Stimulated activated naive CD8-positive, alpha-beta T cell treated with anti-CD3 and anti-CD28 coated beads, Interleukin-15, Interleukin-2, amounts not matched to agents 100 ng/mL and 50 ng/mL, for 24 hours (primary cell): Measurements from ENCODE around the gene PPP1CB.
"Not testable (repeated sequence)": the region's sequence is repeated elsewhere in the genome, so short reads cannot be mapped to it uniquely, and the experiment has no call there.

Source experiments
- H3K27ac Mint-ChIP-seq: one replicate; pipeline ENCODE4 v1.8.0; 2021; ENCODE audit warnings: mild to moderate bottlenecking, mixed read lengths
- H3K27me3 Mint-ChIP-seq: one replicate; pipeline ENCODE4 v1.8.0; 2021; ENCODE audit warnings: mixed read lengths
- H3K36me3 Mint-ChIP-seq: one replicate; pipeline ENCODE4 v1.8.0; 2021; ENCODE audit warnings: low read depth, mixed read lengths
- H3K4me1 Mint-ChIP-seq: one replicate; pipeline ENCODE4 v1.8.0; 2021; ENCODE audit warnings: low read depth, mixed read lengths
- H3K4me3 Mint-ChIP-seq: one replicate; pipeline ENCODE4 v1.8.0; 2021; ENCODE audit warnings: mild to moderate bottlenecking, mixed read lengths
- H3K9me3 Mint-ChIP-seq: one replicate; pipeline ENCODE4 v1.8.0; 2021; ENCODE audit warnings: mixed read lengths

The PPP1CB gene

GRCh38 chr2:28726177-28726576, 25.5 kb upstream of the PPP1CB start:
- H3K27ac Mint-ChIP-seq, result no peak overlapping the region
- peaks cover 4% of the 10 kb centered on the region for H3K4me1 Mint-ChIP-seq
- H3K36me3 Mint-ChIP-seq, result no peaks in the 10 kb centered on the region
- no peaks in the 10 kb centered on the region for H3K9me3 Mint-ChIP-seq
- no peak overlapping the region for H3K4me3 Mint-ChIP-seq
- no peaks in the 10 kb centered on the region for H3K27me3 Mint-ChIP-seq

DNA sequence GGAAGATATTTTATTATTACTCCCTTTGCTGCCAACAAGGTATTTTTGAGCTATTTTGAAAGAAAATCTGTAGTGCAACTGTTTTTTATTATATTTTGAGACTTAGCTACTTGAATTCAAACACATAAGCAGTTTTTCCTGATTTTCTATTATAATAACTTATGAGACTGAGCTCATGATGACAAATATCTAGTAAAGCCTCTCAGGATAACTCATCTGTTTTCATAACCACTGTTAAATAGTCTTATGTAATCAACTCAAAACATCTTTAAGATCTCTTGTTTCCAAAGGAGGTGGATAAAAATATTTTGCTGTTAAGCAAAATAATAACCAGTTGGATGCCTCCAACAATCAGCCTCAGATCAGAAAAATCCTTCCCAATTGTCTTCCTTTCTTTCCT, 21.9 kb upstream of the PPP1CB start:
- Mint-ChIP-seq H3K9me3 (no peaks in the 10 kb centered on the region), H3K4me3 (no peak overlapping the region), H3K27ac (no peak overlapping the region), H3K36me3 (no peaks in the 10 kb centered on the region), H3K27me3 (no peaks in the 10 kb centered on the region), H3K4me1 (peaks cover 4% of the 10 kb centered on the region)

- peaks cover 4% of the 10 kb centered on the region for H3K4me1 Mint-ChIP-seq
- H3K36me3 Mint-ChIP-seq, result no peaks in the 10 kb centered on the region
- H3K9me3 Mint-ChIP-seq, result no peaks in the 10 kb centered on the region
- H3K27me3 Mint-ChIP-seq, result no peaks in the 10 kb centered on the region
- no peak overlapping the region for H3K4me3 Mint-ChIP-seq
- H3K27ac Mint-ChIP-seq, result no peak overlapping the region
These were observed 20.9 kb upstream of the PPP1CB start for GRCh38 chr2:28730641-28731146.

- peaks cover under 1% of the 10 kb centered on the region for H3K4me1 Mint-ChIP-seq
- no peak overlapping the region for H3K4me3 Mint-ChIP-seq
- H3K9me3 Mint-ChIP-seq, result peaks cover 14% of the 10 kb centered on the region
- no peaks in the 10 kb centered on the region for H3K27me3 Mint-ChIP-seq
- H3K36me3 Mint-ChIP-seq, result peaks cover 10% of the 10 kb centered on the region
- no peak overlapping the region for H3K27ac Mint-ChIP-seq
These were observed 16.1 kb upstream of the PPP1CB start for GRCh38 chr2:28735511-28735910.

- peaks cover 14% of the 10 kb centered on the region for H3K9me3 Mint-ChIP-seq
- H3K4me3 Mint-ChIP-seq, result no peak overlapping the region
- H3K27ac Mint-ChIP-seq, result no peak overlapping the region
- H3K27me3 Mint-ChIP-seq, result no peaks in the 10 kb centered on the region
- H3K36me3 Mint-ChIP-seq, result peaks cover 10% of the 10 kb centered on the region
- H3K4me1 Mint-ChIP-seq, result no peaks in the 10 kb centered on the region
These were observed 15.6 kb upstream of the PPP1CB start for GRCh38 chr2:28736034-28736433.

DNA sequence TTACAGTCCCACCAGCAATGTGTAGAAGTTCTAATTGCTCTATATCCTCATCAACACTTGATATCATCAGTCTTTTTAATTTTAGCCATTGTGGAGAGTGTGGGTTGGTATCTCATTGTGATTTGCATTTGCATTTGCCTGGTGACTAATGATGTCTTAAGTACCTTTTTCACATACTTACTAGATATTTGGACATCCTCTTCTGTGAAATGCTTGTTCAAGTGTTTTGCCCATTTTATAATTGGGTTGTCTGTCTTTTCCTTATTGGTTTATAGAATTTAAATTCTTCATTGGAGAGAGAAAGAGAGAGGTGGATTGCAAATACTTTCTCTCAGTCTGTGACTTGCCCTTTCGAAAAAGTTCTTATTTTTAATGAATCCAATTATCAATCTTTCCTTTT, 14.0 kb upstream of the PPP1CB start:
- no peaks in the 10 kb centered on the region for H3K4me1 Mint-ChIP-seq
- no peak overlapping the region for H3K4me3 Mint-ChIP-seq
- H3K27me3 Mint-ChIP-seq, result no peaks in the 10 kb centered on the region
- no peak overlapping the region for H3K27ac Mint-ChIP-seq
- peaks cover 10% of the 10 kb centered on the region for H3K36me3 Mint-ChIP-seq
- peaks cover 14% of the 10 kb centered on the region for H3K9me3 Mint-ChIP-seq

GRCh38 chr2:28742619-28743018, 9.0 kb upstream of the PPP1CB start:
- H3K9me3 Mint-ChIP-seq, H3K27ac Mint-ChIP-seq, H3K27me3 Mint-ChIP-seq, H3K36me3 Mint-ChIP-seq, H3K4me3 Mint-ChIP-seq, H3K4me1 Mint-ChIP-seq: not testable (repeated sequence)

- Mint-ChIP-seq H3K36me3 (no peaks in the 10 kb centered on the region), H3K4me3 (no peak overlapping the region), H3K27ac (no peak overlapping the region), H3K27me3 (no peaks in the 10 kb centered on the region), H3K4me1 (peaks cover 27% of the 10 kb centered on the region), H3K9me3 (no peaks in the 10 kb centered on the region)
These were observed 6.4 kb upstream of the PPP1CB start for GRCh38 chr2:28745225-28745624.

DNA sequence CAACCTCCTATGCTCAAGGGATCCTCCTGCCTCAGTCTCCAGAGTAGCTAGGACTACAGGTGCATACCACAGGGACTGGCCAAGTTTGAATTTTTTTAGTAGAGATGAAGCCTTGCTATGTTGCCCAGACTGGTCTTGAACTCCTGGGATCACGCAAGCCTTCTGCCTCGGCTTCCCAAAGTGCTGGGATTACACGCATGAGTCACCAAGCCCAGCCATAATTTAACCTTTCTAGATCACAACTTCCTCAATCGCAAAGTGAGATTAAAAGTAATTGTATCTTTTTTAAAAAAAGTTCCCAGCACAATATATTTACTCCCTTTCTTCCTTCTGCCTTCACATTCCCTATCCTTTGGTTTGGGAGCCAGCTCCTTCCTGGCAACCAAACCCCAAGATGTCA, 5.8 kb upstream of the PPP1CB start:
- Mint-ChIP-seq H3K4me3 (no peak overlapping the region), H3K4me1 (peaks cover 33% of the 10 kb centered on the region), H3K27me3 (no peaks in the 10 kb centered on the region), H3K27ac (no peak overlapping the region), H3K9me3 (no peaks in the 10 kb centered on the region), H3K36me3 (no peaks in the 10 kb centered on the region)

- no peak overlapping the region for H3K27ac Mint-ChIP-seq
- peaks cover 39% of the 10 kb centered on the region for H3K4me1 Mint-ChIP-seq
- H3K36me3 Mint-ChIP-seq, result no peaks in the 10 kb centered on the region
- no peak overlapping the region for H3K4me3 Mint-ChIP-seq
- no peaks in the 10 kb centered on the region for H3K9me3 Mint-ChIP-seq
- H3K27me3 Mint-ChIP-seq, result no peaks in the 10 kb centered on the region
These were observed 5.1 kb upstream of the PPP1CB start for GRCh38 chr2:28746429-28747111.

DNA sequence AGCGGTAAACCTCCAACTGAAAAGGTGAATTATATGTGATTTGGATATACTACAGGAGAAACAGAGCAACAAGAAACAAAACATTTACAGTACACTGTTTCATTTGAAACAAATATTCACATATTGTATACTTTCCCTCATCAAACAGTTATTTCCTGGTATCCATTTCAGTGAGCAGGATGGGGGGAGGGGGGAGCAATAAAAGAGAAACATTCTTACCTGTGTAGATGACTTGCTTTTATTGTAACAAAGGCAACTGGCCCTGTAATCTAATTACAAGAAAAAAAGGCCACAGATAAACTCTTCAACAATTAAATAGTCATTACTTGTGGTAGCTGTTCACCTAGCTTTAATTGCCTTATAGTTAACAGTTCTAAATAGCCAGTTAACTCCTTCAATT, 3.9 kb upstream of the PPP1CB start:
- Mint-ChIP-seq H3K27me3 (no peaks in the 10 kb centered on the region), H3K4me1 (peaks cover 39% of the 10 kb centered on the region), H3K9me3 (no peaks in the 10 kb centered on the region), H3K4me3 (no peak overlapping the region), H3K36me3 (peaks cover 4% of the 10 kb centered on the region), H3K27ac (peak overlapping the region; percentile 64)

DNA sequence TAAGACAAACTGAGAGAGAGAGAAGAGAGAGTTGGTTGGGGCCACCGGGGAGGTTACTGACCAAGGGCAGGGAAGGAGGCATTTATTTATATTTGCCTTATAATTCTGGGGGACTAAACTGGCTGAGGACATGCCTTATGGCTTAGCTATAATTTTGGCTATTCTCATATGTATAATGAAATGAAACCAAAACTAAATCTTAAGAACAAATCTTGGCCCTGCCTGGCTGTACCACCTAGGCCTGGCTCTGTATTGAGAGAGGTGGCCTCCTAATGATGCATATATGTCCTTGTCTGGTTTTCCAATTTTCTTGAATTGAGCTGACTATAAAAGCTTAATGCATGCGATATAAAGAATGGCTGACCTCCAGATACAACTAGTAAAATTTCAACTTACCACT, 3.5 kb upstream of the PPP1CB start:
- peaks cover 7% of the 10 kb centered on the region for H3K36me3 Mint-ChIP-seq
- H3K4me1 Mint-ChIP-seq, result peaks cover 39% of the 10 kb centered on the region
- no peaks in the 10 kb centered on the region for H3K27me3 Mint-ChIP-seq
- H3K27ac Mint-ChIP-seq, result peak overlapping the region; percentile 64
- H3K9me3 Mint-ChIP-seq, result no peaks in the 10 kb centered on the region
- H3K4me3 Mint-ChIP-seq, result no peak overlapping the region

GRCh38 chr2:28748941-28749340, 2.7 kb upstream of the PPP1CB start:
- Mint-ChIP-seq H3K27ac (peak overlapping the region; percentile 97), H3K36me3 (peaks cover 7% of the 10 kb centered on the region), H3K9me3 (no peaks in the 10 kb centered on the region), H3K27me3 (no peaks in the 10 kb centered on the region), H3K4me1 (peaks cover 43% of the 10 kb centered on the region), H3K4me3 (no peak overlapping the region)

GRCh38 chr2:28749526-28749925, 2.1 kb upstream of the PPP1CB start:
- H3K9me3 Mint-ChIP-seq, result no peaks in the 10 kb centered on the region
- H3K36me3 Mint-ChIP-seq, result peaks cover 11% of the 10 kb centered on the region
- peak overlapping the region; percentile 98 for H3K4me3 Mint-ChIP-seq
- H3K4me1 Mint-ChIP-seq, result peaks cover 49% of the 10 kb centered on the region
- H3K27me3 Mint-ChIP-seq, result no peaks in the 10 kb centered on the region
- H3K27ac Mint-ChIP-seq, result peak overlapping the region; percentile 97

DNA sequence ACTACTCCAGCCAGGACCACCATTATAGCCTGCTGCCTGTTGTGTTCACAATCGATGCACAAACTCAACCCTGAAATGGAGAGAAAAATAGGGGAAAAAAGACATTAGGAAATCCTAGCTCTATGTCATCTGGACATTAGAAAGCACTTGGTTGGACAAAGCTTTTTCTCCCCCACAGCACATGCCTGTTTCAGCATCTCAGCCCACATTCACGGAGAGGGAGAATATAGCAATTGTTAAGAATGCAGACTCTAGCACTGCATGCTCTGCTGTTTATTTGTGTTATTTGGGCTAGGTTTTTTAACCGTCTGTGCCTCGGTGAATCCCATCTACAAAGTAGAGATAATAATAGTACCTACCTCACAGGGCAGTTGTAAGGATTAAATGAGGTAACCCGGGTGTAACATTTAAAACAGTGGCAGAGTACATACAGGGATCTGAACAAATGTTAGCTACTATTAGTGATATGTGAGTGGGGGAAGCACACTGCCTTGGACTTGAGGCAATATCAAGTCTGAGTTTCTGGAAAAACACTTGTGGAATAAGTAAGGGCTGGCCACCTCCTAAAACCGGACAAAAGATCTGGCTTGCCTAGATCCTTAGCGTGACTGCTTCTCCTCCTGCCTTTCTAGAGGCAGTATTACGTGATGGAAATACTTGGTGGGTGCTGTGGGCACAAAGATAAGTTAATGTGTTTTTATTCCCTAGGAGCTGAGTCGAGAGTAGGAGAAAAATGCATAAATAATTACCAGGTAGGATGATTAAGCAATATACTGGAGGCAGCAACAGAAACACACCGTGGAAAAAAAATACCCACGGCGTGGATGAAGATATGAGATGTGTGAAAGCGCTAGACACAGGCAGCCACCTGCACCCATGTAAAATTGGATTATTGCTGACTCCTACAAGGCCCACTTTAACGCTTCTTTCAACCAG, 1.0 kb upstream of the PPP1CB start:
- Mint-ChIP-seq H3K27ac (peak overlapping the region; percentile 97), H3K4me1 (peaks cover 60% of the 10 kb centered on the region), H3K9me3 (no peaks in the 10 kb centered on the region), H3K27me3 (no peaks in the 10 kb centered on the region), H3K4me3 (peak overlapping the region; percentile 98), H3K36me3 (peaks cover 22% of the 10 kb centered on the region)
